ENCODE results near the gene SPRR5. TPM values are rescaled to one million over a fixed set of nuclear protein-coding genes. Genes with fewer than 3 reads are reported as not detected.

Gene SPRR5
- total RNA-seq, 2 donors from 2014 or later = not detected

- no peak for DNase-seq
- no peak for ATAC-seq
- intact Hi-C loops (cut with DNase I, micrococcal nuclease) = no loop called here
These were observed 5.8 kb upstream of the SPRR5 start for GRCh38 chr1:152941037-152941711.

DNA sequence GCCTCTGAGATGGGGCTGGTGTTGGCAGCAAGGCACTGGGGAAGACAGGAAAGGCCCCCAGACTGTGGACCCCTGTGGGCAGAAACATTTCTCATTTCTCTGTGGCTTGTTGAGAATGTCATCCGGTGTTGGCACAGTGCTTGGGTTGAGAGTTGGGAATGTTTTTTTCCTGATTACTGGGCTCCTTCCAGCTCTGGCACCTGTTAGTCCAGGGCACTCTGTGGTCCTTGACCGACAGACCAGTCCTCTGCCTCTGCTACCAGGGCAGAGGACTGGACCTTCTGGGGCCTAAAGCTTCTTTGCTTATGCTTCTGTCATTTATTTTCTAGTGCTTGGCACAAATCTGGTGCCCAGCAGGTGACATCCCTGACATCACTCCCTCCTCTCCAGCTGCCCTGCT, 4.8 kb upstream of the SPRR5 start:
- ATAC-seq (no peak), DNase-seq (no peak)
- intact Hi-C loops (cut with DNase I, micrococcal nuclease) = no loop called here

- DNase-seq (no peak), ATAC-seq (no peak)
- intact Hi-C loops (cut with DNase I, micrococcal nuclease) = no loop called here
These were observed 758 bp upstream of the SPRR5 start for GRCh38 chr1:152946248-152946647.

DNA sequence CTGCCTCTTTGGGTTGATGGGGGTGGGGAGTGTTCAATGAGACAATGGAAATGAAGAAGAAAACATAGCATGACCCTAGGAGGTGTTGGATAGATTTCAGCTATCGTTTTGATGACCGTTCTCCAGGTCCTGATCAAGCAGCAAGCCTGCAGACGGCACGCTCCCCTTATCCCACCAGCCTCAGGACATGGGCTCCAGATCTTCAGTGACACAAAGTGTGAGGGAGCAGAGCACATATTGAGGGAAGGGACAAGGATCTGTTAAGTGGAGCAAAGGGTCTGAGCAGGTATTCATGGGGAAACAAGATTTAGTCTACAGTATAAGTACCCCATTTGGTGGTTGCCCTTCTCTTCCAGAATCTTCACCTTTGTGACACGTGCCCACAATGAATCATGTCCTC, 4.7 kb downstream of the SPRR5 start:
- intact Hi-C loops (cut with DNase I, micrococcal nuclease) = no loop called here
- no peak for DNase-seq
- no peak for ATAC-seq

DNA sequence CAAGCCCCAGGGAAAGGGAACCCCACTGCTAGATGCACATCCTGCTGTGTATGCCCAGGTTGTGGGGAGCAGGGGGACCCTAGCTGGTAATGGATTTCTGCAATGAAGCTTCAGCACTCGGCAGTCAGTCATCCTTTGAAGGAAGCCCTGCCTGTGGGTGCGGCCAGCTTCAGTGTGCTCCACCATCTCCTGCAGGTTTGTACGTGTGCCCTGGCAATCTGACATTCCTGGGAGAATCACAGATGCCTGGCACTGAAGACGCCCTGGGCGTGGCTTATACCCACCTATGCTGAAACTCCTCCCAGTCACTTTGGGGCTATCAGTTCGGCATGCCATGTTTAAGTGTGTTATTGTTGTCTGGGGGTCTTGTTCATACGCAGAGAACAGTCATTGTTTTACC, 6.8 kb downstream of the SPRR5 start:
- ATAC-seq (no peak), DNase-seq (no peak)
- intact Hi-C loops (cut with DNase I, micrococcal nuclease) = no loop called here

DNA sequence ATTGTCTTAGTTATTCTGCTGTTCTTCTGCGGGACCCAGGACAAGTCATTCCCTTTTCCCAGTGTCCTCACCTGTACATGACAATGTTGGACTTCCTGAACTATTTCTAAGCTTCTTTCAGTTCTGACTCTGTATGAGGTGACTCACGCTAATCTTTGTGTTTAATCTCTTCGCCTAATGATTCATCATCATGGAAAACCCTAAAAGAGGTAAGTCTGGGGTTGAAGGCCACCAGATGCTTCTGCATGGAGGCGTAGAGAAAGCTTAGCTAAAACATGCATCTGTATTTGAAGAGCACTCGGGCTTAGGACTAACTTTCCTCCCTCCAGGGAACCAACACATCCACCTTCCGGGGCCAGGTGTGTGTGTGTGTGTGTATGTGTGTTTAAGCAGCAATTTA, 7.4 kb downstream of the SPRR5 start:
- intact Hi-C loops (cut with DNase I, micrococcal nuclease) = no loop called here
- no peak for DNase-seq
- ATAC-seq = no peak

- intact Hi-C loops (cut with DNase I, micrococcal nuclease) = no loop called here
- ATAC-seq (no peak), DNase-seq (no peak)
These were observed 10.6 kb downstream of the SPRR5 start for GRCh38 chr1:152957561-152957960.

DNA sequence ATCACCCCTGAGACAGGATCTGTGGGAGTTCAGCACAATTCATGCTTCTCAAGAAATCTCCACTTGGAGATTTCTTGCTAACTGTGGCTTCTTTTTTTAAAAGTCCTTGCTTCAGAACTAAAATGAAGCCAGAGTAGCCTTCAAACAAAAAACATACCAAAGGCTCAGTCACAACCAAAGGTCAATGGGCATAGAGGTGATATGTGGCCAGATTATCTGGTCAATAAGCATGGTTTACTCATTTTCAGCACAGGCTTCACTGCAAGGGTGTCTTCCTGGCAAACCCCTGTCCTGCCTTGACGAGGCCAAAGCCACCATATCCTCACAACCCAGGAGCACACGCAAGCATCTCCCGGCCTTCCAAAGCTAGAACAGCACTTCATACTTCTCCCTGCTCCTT, 12.3 kb downstream of the SPRR5 start:
- ATAC-seq (no peak), DNase-seq (no peak)
- intact Hi-C loops (cut with DNase I, micrococcal nuclease) = no loop called here

DNA sequence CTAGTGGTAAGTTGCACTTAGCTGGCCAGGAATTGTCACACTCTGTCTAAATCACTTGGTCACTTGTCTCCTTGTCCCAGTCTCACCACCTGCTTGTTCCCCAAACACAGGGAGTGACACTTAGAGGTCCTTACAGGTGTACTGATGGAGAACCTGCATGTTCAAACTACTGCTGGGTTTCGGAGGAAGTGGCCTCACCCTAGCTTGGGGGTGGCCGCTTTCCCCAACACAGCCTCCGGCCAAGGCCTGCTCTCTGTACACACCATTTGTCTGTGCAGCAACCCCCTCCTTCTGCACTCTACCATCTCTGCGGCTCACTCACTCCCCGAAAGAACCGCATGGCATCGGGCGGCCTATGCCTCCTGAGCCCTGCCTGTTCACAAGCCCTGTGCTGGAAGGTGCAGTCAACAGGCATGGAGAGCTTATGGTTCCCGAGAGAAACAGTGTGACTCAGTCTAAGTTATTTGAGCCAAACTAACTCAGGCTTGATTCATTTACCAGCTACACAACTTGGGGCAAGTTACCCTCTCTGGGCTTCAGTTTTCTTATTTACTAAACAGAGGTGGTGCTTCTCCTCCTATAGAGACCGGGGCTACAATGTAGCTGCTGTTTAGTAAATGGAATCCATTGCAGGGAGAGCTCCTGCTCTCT, 12.9 kb downstream of the SPRR5 start:
- no peak for DNase-seq
- no peak for ATAC-seq
- intact Hi-C loops (cut with DNase I, micrococcal nuclease) = no loop called here

DNA sequence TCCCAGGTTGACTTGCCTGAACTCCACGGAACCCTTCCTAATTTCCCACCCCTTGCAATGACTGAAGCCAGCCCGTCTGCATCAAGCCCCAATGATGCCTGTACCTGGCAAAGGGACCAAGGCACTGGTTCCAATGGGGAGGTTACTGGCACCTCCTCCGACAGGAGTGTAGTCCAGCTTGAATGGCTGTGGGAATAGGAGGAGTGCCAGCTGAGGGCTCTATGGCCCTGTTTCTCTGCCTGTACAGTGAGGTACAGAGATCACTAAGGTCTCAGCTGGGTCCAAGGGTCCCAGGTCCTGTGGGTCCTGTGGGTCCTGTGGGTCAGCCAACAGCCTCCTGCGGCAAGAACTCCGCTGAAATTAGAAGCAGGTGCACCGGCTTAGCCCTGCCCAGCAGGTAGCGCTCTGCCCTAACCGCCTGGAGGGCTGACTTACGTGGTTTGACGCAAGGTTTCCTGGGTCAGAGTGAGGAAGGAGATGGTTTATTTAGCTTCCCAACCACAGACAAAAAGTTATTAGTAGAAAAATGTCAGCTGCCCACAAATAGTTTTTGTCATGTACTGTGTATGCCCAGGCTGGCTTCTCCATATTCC, 13.5 kb downstream of the SPRR5 start:
- no peak for DNase-seq
- no peak for ATAC-seq
- intact Hi-C loops (cut with DNase I, micrococcal nuclease) = no loop called here

GRCh38 chr1:152961226-152961891, 14.4 kb downstream of the SPRR5 start:
- intact Hi-C loops (cut with DNase I, micrococcal nuclease) = no loop called here
- no peak for ATAC-seq

GRCh38 chr1:152962876-152963415, 15.9 kb downstream of the SPRR5 start:
- intact Hi-C loops (cut with DNase I, micrococcal nuclease) = no loop called here
- DNase-seq (no peak), ATAC-seq (no peak)

More at GRCh38 chr1:152961226-152961891, 14.4 kb downstream of the SPRR5 start:
- no peak for DNase-seq

DNA sequence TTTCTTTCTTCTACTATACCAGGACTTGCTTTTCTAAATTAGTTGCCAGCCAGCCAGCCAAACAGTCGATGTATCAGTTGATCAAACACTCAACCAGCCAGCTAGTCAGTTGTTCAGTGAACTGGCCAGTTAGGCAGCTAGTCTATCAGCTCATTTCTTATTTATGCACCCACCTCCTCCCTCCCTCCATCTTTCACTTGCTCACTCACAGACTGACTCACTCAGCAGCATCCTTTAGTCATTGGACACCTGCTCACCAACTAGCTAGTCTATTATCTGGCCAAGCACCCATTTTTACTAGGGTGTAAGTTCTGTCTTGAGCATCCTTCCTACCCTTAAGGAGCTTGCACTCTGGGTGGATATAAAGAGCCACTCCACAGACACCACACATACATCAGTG, 17.5 kb downstream of the SPRR5 start:
- no peak for ATAC-seq
- intact Hi-C loops (cut with DNase I, micrococcal nuclease) = no loop called here

DNA sequence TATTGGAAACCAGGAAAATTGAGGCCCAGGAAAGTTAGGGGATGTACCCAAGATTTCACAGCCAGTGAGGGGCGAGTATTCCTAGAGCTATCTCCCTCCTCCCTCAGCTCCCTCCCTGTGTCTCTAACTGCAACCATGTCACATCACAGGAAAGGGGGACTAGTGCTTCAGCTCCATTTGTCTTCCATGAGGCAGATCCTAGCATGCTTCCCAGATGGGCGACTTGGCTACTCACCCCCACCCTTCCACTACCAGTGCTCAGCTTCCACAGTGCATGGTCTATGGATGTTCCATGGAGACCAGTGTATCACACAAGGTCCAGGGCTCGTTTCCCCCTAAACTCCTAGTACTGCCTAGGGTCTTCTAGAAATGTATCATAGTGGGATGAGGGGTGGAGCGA, 18.8 kb downstream of the SPRR5 start:
- DNase-seq (no peak), ATAC-seq (no peak)
- intact Hi-C loops (cut with DNase I, micrococcal nuclease) = no loop called here

More for the DNA sequence above, 17.5 kb downstream of the SPRR5 start:
- DNase-seq = no peak

GRCh38 chr1:152967201-152967600, 20.2 kb downstream of the SPRR5 start:
- DNase-seq (no peak), ATAC-seq (no peak)
- intact Hi-C loops (cut with DNase I, micrococcal nuclease) = no loop called here

- intact Hi-C loops (cut with DNase I, micrococcal nuclease) = no loop called here
- DNase-seq (no peak), ATAC-seq (no peak)
These were observed 21.2 kb downstream of the SPRR5 start for GRCh38 chr1:152968248-152968647.

GRCh38 chr1:152969036-152969435, 22.0 kb downstream of the SPRR5 start:
- intact Hi-C loops (cut with DNase I, micrococcal nuclease) = no loop called here
- ATAC-seq = no peak
- no peak for DNase-seq

DNA sequence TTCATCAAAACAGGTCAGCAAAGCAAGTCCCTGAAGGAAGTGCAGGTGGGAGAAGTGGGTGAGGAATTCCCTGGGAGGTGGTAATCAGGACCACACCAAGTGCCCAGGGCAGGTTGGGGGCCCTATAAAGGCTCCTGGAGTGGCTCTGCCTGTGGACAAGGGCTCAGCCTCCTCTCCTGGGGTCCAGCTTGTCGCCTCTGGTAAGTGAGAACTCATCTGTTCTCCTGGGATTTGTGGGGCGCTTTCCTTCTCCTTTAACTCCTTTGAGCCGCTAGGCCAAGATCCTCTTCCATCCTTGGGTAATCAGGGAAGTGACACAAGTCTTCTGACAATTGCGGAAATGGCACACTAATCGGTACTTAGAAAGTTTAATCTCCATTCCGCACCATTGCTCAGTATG, 23.5 kb downstream of the SPRR5 start, which contains the start of gene SPRR4:
SPRR4 (plus strand) TSS at position 154 of the 400 bp plus-strand sequence. CDS start 1,243 bp downstream, outside the sequence.
- ATAC-seq (no peak), DNase-seq (no peak)
- intact Hi-C loops (cut with DNase I, micrococcal nuclease) = no loop called here

DNA sequence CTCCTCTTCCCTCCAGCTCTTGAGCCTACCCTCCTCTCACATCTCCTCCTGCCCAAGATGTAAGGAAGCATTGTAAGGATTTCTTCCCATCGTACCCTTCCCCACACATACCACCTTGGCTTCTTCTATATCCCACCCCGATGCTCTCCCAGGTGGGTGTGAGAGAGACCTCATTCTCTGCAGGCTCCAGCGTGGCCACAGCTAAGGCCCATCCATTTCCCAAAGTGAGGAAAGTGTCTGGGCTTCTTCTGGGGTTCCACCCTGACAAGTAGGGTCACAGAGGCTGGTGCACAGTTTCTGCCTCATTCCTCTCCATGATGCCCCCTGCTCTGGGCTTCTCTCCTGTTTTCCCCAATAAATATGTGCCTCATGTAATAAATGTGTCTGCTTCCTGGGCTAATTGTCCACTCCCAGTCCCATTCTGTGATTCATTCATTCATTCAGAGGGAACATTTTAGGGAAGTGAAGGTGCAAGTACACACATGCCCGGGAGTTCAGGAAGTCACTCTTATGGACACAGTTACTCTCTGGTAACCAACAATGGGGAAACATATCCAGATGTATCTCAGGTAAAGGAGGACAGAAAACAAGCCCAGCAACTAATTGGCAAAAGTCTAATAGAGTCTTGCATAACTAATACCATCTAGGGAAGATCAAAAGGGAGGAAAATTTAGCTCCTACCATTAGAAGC, 25.3 kb downstream of the SPRR5 start:
- ATAC-seq = no peak
- intact Hi-C loops (cut with DNase I, micrococcal nuclease) = no loop called here
- DNase-seq = no peak
